Muscle of leg (tissue), 11 donors: ENCODE measurements around the gene ILF3. TPM values are rescaled to one million over a fixed set of nuclear protein-coding genes. Genes with fewer than 3 reads are reported as not detected.

ENCODE experiments used
- DNase-seq: peaks from one replicate; pipeline ENCODE4 v3.0.0; 2013
- H3K27ac ChIP-seq: one replicate; pipeline ENCODE4 v1.5.1; 2013; ENCODE audit warnings: mild to moderate bottlenecking, low read length, control low read depth
- H3K27me3 ChIP-seq: one replicate; pipeline ENCODE4 v1.6.1; 2013; ENCODE audit warnings: low read length; ENCODE audit not compliant: control insufficient read depth, insufficient read depth
- H3K36me3 ChIP-seq: one replicate; pipeline ENCODE4 v1.6.1; 2013; ENCODE audit warnings: low read length; ENCODE audit not compliant: control insufficient read depth, insufficient read depth
- H3K4me1 ChIP-seq: one replicate; pipeline ENCODE4 v1.6.1; 2013; ENCODE audit warnings: low read length; ENCODE audit not compliant: control insufficient read depth, insufficient read depth
- H3K4me3 ChIP-seq: one replicate; pipeline ENCODE4 v1.5.1; 2013; ENCODE audit warnings: low read length, control low read depth
- H3K9me3 ChIP-seq: replicated peaks from 2 replicates; pipeline ENCODE4 v1.6.1; 2013; ENCODE audit warnings: low read depth, low read length; ENCODE audit not compliant: control insufficient read depth
- WGBS: methylation state at CpG from one replicate; pipeline ENCODE4 v1.1.5; 2013; ENCODE audit warnings: missing lambda C conversion rate; ENCODE audit not compliant: insufficient coverage; 5-methylcytosine and 5-hydroxymethylcytosine counted together
- polyA plus RNA-seq, 8 donors: library from polyadenylated mRNA; unstranded; fragments of 120-200 nt; gene quantifications; one replicate each; pipeline versions ENCODE4 v1.2.1 to v1.2.3, GENCODE V29; 2013; ENCODE audit warnings: inconsistent platforms in 1 of 8, low replicate concordance in 1 of 8; ENCODE audit not compliant: insufficient read length in 8 of 8, insufficient read depth in 1 of 8
- total RNA-seq: library from RNA; stranded (reverse); fragments of 120-200 nt; gene quantifications from one replicate; pipeline ENCODE4 v1.2.4, GENCODE V29; 2013

Gene ILF3
- total and polyA plus RNA-seq, 9 donors: 72.9 to 210 (median 178) TPM

DNA sequence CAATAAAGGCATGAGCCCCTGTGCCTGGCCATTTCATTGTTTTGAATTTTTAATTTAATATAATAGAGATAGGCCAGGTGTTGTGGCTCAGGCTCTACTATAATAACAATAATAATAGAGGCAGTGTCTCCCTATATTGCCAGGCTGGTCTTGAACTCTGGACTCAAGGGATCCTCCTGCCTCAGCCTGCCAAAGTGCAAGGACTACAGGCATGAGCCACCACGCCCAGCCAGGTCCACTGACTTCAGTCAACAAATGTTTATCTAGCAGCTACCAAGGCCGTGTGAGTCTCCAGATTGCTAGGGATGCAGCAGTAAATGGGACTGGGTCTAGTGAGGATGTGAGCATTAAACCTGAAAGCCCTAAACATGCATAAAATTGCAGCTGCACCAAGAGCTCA lies 13.8 kb upstream of the ILF3 start:
- no peak for DNase-seq
- Histone ChIP-seq H3K27me3 (no peaks in the 10 kb centered on the region), H3K9me3 (no peaks in the 10 kb centered on the region), H3K4me1 (peaks cover 32% of the 10 kb centered on the region), H3K36me3 (peaks cover 74% of the 10 kb centered on the region), H3K4me3 (no peak overlapping the region), H3K27ac (no peak overlapping the region)
- WGBS: 80% methylated on average over 1 of the region's 2 CpGs

DNA sequence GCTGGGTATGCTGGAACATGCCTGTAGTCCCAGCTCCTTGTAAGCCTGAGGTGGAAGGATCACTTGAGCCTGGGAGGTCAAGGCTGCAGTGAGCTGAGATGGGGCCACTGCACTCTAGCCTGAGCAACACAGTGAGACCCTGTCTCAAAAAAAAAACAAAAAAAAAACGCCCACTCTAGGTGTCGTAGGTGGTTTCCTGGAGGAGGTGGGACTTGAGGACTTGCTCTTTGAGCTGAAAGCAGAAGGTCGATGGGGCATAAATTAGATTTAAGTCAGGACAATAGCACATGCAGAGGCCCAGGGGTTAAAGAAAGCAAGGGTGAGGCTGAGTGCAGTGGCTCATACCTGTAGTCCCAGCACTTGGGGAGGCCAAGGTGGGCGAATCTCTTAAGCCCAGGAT lies 12.9 kb upstream of the ILF3 start:
- H3K27ac ChIP-seq: no peak overlapping the region
- peaks cover 67% of the 10 kb centered on the region for H3K36me3 ChIP-seq
- H3K27me3 ChIP-seq: no peaks in the 10 kb centered on the region
- peaks cover 32% of the 10 kb centered on the region for H3K4me1 ChIP-seq
- H3K9me3 ChIP-seq: no peaks in the 10 kb centered on the region
- no peak overlapping the region for H3K4me3 ChIP-seq
- 77% methylated on average over 3 of the region's 4 CpGs for WGBS
- DNase-seq: no peak

GRCh38 chr19:10642473-10643171 lies 11.5 kb upstream of the ILF3 start:
- H3K4me1 ChIP-seq: peaks cover 37% of the 10 kb centered on the region
- H3K4me3 ChIP-seq: no peak overlapping the region
- H3K9me3 ChIP-seq: no peaks in the 10 kb centered on the region
- peaks cover 54% of the 10 kb centered on the region for H3K36me3 ChIP-seq
- H3K27me3 ChIP-seq: no peaks in the 10 kb centered on the region
- peak overlapping the region; percentile 91 for H3K27ac ChIP-seq
- peak; percentile 59 for DNase-seq
- 53% methylated on average over 14 of the region's 25 CpGs for WGBS

DNA sequence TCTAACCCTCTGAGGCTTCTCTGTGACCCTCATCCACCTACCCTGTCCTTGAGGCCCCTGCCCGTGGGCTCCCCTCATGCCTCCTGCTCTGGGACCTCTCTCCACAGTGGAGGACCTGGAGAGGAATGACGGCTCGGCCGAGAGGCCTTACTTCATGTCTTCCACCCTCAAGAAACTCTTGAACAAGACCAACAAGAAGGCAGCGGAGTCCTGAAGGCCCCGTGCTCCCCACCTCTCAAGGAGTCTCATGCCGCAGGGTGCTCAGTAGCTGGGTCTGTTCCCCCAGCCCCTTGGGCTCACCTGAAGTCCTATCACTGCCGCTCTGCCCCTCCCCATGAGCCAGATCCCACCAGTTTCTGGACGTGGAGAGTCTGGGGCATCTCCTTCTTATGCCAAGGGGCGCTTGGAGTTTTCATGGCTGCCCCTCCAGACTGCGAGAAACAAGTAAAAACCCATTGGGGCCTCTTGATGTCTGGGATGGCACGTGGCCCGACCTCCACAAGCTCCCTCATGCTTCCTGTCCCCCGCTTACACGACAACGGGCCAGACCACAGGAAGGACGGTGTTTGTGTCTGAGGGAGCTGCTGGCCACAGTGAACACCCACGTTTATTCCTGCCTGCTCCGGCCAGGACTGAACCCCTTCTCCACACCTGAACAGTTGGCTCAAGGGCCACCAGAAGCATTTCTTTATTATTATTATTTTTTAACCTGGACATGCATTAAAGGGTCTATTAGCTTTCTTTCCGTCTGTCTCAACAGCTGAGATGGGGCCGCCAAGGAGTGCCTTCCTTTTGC lies 10.8 kb upstream of the ILF3 start:
- no peak overlapping the region for H3K4me3 ChIP-seq
- 38% methylated on average over 12 of the region's 21 CpGs for WGBS
- H3K27ac ChIP-seq: peak overlapping the region; percentile 91
- peak; percentile 54 for DNase-seq
- no peaks in the 10 kb centered on the region for H3K27me3 ChIP-seq
- H3K9me3 ChIP-seq: no peaks in the 10 kb centered on the region
- peaks cover 37% of the 10 kb centered on the region for H3K4me1 ChIP-seq
- peaks cover 46% of the 10 kb centered on the region for H3K36me3 ChIP-seq

DNA sequence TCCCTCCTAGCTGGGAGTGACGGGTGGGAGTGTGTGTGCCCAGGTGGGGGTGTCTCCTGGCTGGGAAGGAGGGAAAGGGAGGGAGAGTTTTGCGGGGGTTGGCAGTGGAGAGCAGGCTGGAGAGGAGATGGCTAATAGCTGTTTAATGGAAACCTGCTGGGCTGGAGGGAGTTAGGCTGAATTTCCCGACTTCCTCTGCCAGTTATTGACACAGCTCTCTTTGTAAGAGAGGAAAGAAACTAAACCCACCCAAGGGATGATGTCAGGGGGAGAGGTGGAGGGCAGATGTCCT lies 10.2 kb upstream of the ILF3 start:
- DNase-seq: peak; percentile 94
- Histone ChIP-seq H3K36me3 (peaks cover 43% of the 10 kb centered on the region), H3K27me3 (no peaks in the 10 kb centered on the region), H3K27ac (peak overlapping the region; percentile 91), H3K9me3 (no peaks in the 10 kb centered on the region), H3K4me1 (peaks cover 37% of the 10 kb centered on the region), H3K4me3 (no peak overlapping the region)
- WGBS: 0% methylated on average over 1 of the region's 3 CpGs

GRCh38 chr19:10644260-10645007 lies 9.7 kb upstream of the ILF3 start:
- Histone ChIP-seq H3K9me3 (no peaks in the 10 kb centered on the region), H3K4me1 (peaks cover 37% of the 10 kb centered on the region), H3K36me3 (peaks cover 38% of the 10 kb centered on the region), H3K4me3 (no peak overlapping the region), H3K27me3 (no peaks in the 10 kb centered on the region), H3K27ac (peak overlapping the region; percentile 91)
- 6% methylated on average over 9 of the region's 14 CpGs for WGBS
- peak; percentile 90 for DNase-seq

- Histone ChIP-seq H3K36me3 (peaks cover 24% of the 10 kb centered on the region), H3K9me3 (no peaks in the 10 kb centered on the region), H3K4me1 (peaks cover 37% of the 10 kb centered on the region), H3K27ac (peak overlapping the region; percentile 7), H3K27me3 (no peaks in the 10 kb centered on the region), H3K4me3 (no peak overlapping the region)
- DNase-seq: no peak
- 76% methylated on average over 11 of the region's 12 CpGs for WGBS
Measured at GRCh38 chr19:10646456-10647159, 7.5 kb upstream of the ILF3 start.

- H3K9me3 ChIP-seq: no peaks in the 10 kb centered on the region
Measured at GRCh38 chr19:10648360-10648759, 5.8 kb upstream of the ILF3 start.

GRCh38 chr19:10651851-10652250 lies 2.3 kb upstream of the ILF3 start:
- H3K4me3 ChIP-seq: no peak overlapping the region
- no peaks in the 10 kb centered on the region for H3K27me3 ChIP-seq
- H3K4me1 ChIP-seq: peaks cover 27% of the 10 kb centered on the region
- H3K36me3 ChIP-seq: no peaks in the 10 kb centered on the region
- peak; percentile 48 for DNase-seq
- peak overlapping the region; percentile 99 for H3K27ac ChIP-seq
- 84% methylated on average over 2 of the region's 4 CpGs for WGBS
- no peaks in the 10 kb centered on the region for H3K9me3 ChIP-seq

More at GRCh38 chr19:10648360-10648759, 5.8 kb upstream of the ILF3 start:
- Histone ChIP-seq H3K27ac (no peak overlapping the region), H3K4me3 (no peak overlapping the region), H3K27me3 (no peaks in the 10 kb centered on the region), H3K36me3 (peaks cover 9% of the 10 kb centered on the region), H3K4me1 (peaks cover 37% of the 10 kb centered on the region)
- no peak for DNase-seq
- 100% methylated on average over 2 of the region's 4 CpGs for WGBS

- Histone ChIP-seq H3K27ac (peak overlapping the region; percentile 99), H3K9me3 (no peaks in the 10 kb centered on the region), H3K4me3 (peak overlapping the region; percentile 97), H3K36me3 (no peaks in the 10 kb centered on the region), H3K4me1 (peaks cover 24% of the 10 kb centered on the region), H3K27me3 (no peaks in the 10 kb centered on the region)
- DNase-seq: no peak
- 0% methylated on average over 16 of the region's 18 CpGs for WGBS
Measured at GRCh38 chr19:10653482-10653731, 739 bp upstream of the ILF3 start.
